ENCODE data around the gene HPSE2.
"Not testable (repeated sequence)": the region's sequence is repeated elsewhere in the genome, so short reads cannot be mapped to it uniquely, and the experiment has no call there.

Gene HPSE2

GRCh38 chr10:98513704-98514103, 721.9 kb downstream of the HPSE2 start:
- DNase-seq (ENCODE audit: low read depth in 1 of 2, low spot score in 1 of 2): no peak

GRCh38 chr10:98511876-98512275, 723.8 kb downstream of the HPSE2 start:
- no peak for DNase-seq (ENCODE audit: low read depth in 1 of 2, low spot score in 1 of 2)

- DNase-seq (ENCODE audit: low read depth in 1 of 2, low spot score in 1 of 2): no peak
These were observed 725.1 kb downstream of the HPSE2 start for GRCh38 chr10:98510412-98510995.

- no peak for DNase-seq (ENCODE audit: low read depth in 1 of 2, low spot score in 1 of 2)
These were observed 725.9 kb downstream of the HPSE2 start for GRCh38 chr10:98509745-98510144.

GRCh38 chr10:98502535-98502934, 733.1 kb downstream of the HPSE2 start:
- not testable (repeated sequence) for DNase-seq (ENCODE audit: low read depth in 1 of 2, low spot score in 1 of 2)

- DNase-seq (ENCODE audit: low read depth in 1 of 2, low spot score in 1 of 2): no peak
These were observed 742.9 kb downstream of the HPSE2 start for GRCh38 chr10:98492763-98493162.

- DNase-seq (ENCODE audit: low read depth in 1 of 2, low spot score in 1 of 2): no peak
These were observed 745.8 kb downstream of the HPSE2 start for GRCh38 chr10:98489561-98490481.

GRCh38 chr10:98488669-98489430, 746.8 kb downstream of the HPSE2 start:
- DNase-seq (ENCODE audit: low read depth in 1 of 2, low spot score in 1 of 2): no peak

GRCh38 chr10:98487649-98488048, 748.0 kb downstream of the HPSE2 start:
- DNase-seq (ENCODE audit: low read depth in 1 of 2, low spot score in 1 of 2): no peak

GRCh38 chr10:98486421-98486820, 749.2 kb downstream of the HPSE2 start:
- no peak for DNase-seq (ENCODE audit: low read depth in 1 of 2, low spot score in 1 of 2)

- no peak for DNase-seq (ENCODE audit: low read depth in 1 of 2, low spot score in 1 of 2)
These were observed 749.7 kb downstream of the HPSE2 start for GRCh38 chr10:98485959-98486358.

GRCh38 chr10:98483658-98484057, 752.0 kb downstream of the HPSE2 start:
- DNase-seq (ENCODE audit: low read depth in 1 of 2, low spot score in 1 of 2): no peak

- no peak for DNase-seq (ENCODE audit: low read depth in 1 of 2, low spot score in 1 of 2)
These were observed 753.6 kb downstream of the HPSE2 start for GRCh38 chr10:98482096-98482495.

GRCh38 chr10:98481404-98481945, 754.2 kb downstream of the HPSE2 start:
- no peak for DNase-seq (ENCODE audit: low read depth in 1 of 2, low spot score in 1 of 2)

GRCh38 chr10:98478430-98479222, 757.0 kb downstream of the HPSE2 start:
- DNase-seq (ENCODE audit: low read depth in 1 of 2, low spot score in 1 of 2): no peak

- no peak for DNase-seq (ENCODE audit: low read depth in 1 of 2, low spot score in 1 of 2)
These were observed 757.8 kb downstream of the HPSE2 start for GRCh38 chr10:98477861-98478260.

- DNase-seq (ENCODE audit: low read depth in 1 of 2, low spot score in 1 of 2): no peak
These were observed 761.0 kb downstream of the HPSE2 start for GRCh38 chr10:98474628-98475027.

- no peak for DNase-seq (ENCODE audit: low read depth in 1 of 2, low spot score in 1 of 2)
These were observed 763.5 kb downstream of the HPSE2 start for GRCh38 chr10:98472196-98472595.

GRCh38 chr10:98470850-98471249, 764.8 kb downstream of the HPSE2 start:
- DNase-seq (ENCODE audit: low read depth in 1 of 2, low spot score in 1 of 2): no peak

- no peak for DNase-seq (ENCODE audit: low read depth in 1 of 2, low spot score in 1 of 2)
These were observed 766.4 kb downstream of the HPSE2 start for GRCh38 chr10:98469001-98469931.

All from activated CD4-positive, alpha-beta T cell treated with anti-CD3 and anti-CD28 coated beads, Interleukin-2, amount 50 U/mL, for 24 hours (primary cell).